ENCODE measurements around the gene TM2D1.
"Not testable (repeated sequence)": the region's sequence is repeated elsewhere in the genome, so short reads cannot be mapped to it uniquely, and the experiment has no call there.

The TM2D1 gene

DNA sequence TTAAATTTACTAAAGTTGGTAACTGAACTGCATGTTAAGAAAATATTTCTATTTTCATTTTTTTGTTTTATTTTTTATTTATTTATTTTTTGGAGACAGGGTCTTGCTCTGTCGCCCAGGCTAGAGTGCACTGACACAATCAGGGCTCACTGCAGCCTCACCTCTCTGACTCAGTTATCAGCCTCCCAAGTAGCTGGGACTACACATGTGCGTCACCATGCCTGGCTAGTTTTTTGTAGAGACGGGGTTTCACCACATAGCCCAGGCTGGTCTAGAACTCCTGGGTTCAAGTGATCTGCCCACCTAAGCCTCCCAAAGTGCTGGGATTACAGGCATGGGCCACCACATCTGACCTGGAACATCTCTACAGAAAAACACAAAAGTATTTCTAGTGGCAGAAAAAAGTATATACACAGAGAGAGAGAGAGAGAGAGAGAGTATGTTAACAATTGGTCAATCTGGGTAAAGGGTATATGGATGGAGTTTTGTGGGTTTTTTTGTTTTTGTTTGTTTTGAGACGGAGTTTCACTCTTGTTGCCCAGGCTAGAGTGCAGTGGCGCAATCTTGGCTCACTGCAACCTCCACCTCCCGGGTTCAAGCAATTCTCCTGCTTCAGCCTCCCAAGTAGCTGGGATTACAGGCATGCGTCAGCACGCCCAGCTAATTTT is 5.8 kb downstream of the TM2D1 start:
- not testable (repeated sequence) for DNase-seq (ENCODE audit: insufficient read length, low spot score); FAIRE-seq

DNA sequence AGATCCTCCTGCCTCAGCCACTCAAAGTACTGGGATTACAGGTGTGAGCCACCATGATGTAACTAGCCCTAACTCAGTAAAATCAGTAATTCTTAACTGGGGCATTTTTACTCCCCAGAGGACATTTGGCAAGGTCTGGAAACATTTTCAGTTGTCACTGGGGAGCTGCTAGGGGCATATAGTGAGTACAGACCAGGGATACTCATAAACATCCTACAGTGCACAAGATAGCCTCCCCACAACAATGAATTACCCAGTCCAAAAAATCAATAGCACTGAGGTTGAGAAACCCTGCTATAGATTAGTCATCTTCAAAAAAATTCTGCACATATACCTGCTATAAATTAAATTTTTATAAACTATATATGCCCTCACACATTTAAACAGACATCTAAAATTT is 13.0 kb downstream of the TM2D1 start:
- FAIRE-seq (no peak), DNase-seq (ENCODE audit: insufficient read length, low spot score) (no peak)

DNA sequence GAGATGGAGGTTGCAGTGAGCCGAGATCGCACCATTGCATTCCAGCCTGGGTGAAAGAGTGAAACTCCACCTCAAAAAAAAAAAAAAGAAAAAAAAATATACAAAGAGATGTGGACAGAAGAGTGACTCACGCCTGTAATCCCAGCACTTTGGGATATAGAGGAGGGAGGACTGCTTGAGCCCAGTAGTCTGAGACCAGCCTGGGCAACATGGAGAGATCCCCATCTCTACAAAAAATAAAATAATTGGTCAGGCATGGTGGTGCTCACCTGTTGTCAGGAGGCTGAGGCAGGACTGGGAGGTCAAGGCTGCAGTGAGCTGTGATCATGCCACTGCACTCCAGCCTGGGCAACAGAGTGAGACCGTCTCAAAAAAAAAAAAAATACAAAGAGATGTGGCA is 13.7 kb downstream of the TM2D1 start:
- DNase-seq (ENCODE audit: insufficient read length, low spot score); FAIRE-seq: not testable (repeated sequence)

DNA sequence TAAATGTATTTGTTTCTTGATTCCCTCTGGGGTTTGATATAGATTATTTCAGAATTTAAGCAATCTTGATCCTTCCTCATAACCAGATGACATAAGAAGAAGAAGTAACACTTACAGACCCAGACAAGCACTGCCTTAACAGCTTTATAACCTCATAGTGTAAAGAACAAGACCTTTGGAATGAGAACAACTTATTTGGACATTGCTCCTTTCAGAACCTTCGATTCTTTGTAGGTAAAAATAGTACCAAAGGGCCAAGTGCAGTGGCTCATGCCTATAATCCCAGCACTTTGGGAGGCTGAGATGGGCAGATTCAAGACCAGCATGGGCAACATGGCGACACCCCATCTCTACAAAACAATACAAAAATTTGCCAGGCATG is 15.0 kb downstream of the TM2D1 start:
- DNase-seq (ENCODE audit: insufficient read length, low spot score): no peak
- no peak for FAIRE-seq

DNA sequence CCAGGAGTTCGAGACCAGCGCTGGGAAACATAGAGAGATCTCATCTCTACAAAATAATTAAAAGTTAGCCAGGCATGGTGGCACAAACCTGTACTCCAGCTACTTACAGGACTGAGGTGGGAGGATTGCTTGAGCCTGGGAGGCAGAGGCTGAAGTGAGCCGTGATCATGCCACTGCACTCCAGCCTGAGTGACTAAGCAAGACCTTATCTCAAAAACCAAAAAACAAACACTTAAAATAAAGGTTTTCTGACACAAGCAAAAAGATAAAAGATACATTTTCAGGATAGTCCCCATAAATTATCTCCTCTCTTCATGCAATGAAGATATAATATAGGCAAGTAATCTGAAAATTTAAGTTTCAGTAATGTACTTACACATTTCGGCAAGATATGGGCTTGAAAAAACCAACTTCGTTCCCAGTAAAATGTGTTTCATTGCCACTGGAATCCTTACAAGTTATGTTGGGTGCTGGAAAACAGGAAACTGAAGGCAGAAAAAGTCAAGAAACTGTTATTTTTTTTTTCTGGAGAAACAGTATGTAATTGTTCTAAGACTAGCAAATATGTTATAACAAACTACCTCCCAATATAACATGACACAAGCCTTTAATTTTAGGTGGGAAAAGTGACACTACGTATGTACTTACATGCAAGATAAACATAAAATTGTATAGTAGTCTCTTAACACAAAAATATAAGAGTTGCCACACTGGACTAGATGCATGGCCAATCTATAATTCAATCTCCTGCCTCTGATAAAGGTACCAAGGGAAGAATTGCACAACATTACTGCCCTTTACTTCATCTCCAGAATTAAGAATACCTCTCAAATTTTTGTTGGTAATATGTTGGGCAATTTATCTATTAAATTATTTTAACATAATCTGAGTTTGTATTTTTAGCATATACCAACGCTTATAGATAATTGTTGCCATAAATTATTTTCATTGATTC is 15.7 kb downstream of the TM2D1 start:
- no peak for FAIRE-seq
- no peak for DNase-seq (ENCODE audit: insufficient read length, low spot score)

DNA sequence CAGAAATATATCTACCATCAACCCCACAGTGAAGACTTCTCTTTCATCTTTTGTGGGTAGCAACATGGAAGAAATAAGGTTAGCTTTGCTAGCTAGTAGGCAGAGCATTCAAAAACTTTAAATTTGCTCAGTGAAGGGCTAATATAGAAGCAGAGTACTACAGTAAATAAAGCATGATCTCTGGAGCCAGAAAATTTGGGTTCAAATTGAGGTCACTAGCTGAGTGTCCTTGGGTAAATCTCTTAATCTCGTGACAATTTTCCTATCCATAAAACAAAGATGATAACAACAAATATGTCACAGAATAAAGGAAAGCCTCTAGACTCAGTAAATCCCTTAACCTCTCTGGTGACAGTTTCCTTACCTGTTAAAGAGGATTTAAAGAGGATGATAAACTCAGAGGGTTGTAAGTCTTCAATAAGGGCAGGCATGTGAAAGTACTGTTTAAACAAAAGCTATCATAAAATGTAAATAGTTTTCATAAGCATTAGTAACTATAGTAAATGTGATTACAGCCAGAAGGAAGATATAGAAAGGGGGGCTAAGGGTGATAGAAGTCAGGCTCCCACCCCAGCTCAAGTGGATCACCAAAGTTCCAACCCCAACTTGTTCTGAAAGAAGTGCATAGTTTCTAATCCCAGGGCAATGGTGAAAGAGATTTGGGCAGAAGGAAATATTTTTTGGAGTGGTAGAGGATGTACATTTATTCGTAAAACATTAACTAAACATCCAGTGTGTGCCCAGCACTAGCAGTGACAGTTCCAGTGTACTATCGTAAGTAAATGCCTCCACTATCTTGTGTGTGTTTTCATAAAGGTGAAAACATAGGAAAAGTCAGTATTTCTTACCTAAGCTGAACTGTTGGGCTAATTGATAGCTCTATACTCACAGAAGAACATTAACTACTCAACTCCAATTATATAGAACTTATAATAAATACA is 24.8 kb downstream of the TM2D1 start:
- DNase-seq (ENCODE audit: insufficient read length, low spot score): no peak
- FAIRE-seq: no peak

DNA sequence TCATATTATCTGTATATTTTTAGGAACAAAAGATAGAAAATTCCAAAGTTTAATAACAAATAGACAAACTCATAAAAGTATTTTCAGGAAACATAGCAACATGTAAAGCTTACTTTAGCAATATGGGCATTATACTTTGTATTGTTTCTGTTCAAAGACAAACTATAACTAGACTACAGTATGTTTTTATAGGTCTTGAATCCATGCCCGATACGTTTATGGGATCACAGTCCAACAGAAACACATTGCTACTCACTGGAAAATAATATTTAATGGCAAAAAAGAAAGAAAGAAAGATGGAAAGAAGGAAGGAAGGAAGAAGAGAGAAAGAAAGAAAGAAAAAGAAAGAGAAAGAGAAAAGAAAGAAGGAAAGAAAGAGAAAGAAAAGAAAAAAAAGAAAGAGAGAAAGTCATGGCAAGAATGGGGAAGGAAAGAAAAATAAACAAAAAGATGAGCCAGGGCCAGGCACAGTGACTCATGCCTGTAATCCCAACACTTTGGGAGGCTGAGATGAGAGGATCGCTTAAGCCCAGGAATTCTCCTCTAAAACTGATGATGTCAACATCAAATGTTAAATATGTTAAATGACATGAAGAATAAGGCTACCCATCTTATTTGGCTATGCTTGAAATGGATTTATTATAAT is 32.7 kb downstream of the TM2D1 start:
- no peak for DNase-seq (ENCODE audit: insufficient read length, low spot score)
- FAIRE-seq: no peak

DNA sequence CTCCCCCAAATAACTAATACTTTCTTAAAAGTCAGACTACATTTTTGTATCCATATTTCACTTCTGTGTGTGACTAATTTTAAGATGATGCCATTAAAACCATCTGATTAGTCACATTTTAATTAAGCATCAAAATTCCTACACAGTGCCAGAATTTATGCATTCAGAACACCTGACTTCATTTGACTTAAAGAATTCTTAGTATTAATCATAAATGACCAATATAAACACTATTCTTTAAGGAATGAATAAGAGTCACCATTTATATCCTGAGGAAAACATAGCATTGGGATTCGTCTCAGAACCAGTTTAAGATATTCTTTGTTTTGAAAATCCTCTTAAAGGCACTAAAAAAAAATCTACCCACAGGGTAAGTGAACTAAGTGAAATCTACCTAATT is 37.0 kb downstream of the TM2D1 start:
- FAIRE-seq (no peak), DNase-seq (ENCODE audit: insufficient read length, low spot score) (no peak)

DNA sequence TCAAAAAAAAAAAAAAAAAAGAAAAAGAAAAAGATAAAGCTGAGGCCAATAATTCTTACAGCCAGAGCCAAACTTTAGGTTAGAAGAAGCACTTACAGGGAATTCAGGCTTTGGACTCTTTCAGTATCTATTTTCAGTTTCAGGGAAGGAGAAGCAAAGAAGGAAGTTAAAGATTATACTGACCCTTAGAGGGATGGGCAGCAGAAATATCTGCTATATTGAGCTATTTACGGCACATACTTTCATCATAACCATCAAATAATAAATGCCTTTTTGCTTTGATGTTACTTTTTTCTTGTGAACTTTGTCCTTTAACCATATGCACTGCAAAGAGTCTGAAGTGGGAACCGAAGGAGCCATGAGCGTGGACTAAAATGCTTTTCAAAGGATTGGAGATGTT is 42.0 kb downstream of the TM2D1 start:
- FAIRE-seq: no peak
- no peak for DNase-seq (ENCODE audit: insufficient read length, low spot score)

DNA sequence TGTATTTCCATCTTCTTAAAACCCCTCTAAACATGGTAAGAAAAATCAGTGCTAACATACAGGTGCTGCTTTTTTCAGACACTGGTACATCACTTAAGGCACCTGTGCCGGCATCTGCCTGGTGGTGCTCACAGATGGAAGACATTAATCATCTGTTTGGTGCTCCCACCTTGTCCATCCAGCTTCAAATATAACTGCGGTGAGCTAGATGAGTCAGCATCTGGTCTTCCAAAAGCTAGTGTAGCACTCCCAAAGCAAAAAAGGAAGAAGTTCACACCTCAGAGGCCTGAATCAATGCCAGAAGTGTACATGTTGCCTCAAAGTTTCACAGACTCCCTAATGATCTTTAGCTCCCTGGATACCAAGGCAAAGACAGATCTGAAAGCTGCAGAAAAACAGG is 44.4 kb downstream of the TM2D1 start:
- DNase-seq (ENCODE audit: insufficient read length, low spot score): no peak
- no peak for FAIRE-seq

DNA sequence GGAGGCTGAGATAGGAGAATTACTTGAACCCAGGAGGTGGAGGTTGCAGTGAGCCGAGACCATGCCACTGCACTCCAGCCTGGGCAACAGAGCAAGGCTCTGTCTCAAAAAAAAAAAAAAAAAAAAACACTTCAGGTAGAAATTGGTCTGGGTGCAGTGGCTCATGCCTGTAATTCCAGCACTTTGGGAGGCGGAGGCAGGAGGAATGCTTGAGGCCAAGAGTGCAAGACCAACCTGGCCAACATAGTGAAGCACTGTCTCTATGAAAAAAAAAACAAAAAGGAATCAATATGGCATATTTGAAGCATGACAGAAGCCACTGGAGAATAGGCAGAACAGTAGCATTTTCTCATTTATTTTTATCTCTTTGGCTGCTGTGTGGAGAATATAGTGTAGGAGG is 48.1 kb downstream of the TM2D1 start:
- FAIRE-seq; DNase-seq (ENCODE audit: insufficient read length, low spot score): not testable (repeated sequence)

DNA sequence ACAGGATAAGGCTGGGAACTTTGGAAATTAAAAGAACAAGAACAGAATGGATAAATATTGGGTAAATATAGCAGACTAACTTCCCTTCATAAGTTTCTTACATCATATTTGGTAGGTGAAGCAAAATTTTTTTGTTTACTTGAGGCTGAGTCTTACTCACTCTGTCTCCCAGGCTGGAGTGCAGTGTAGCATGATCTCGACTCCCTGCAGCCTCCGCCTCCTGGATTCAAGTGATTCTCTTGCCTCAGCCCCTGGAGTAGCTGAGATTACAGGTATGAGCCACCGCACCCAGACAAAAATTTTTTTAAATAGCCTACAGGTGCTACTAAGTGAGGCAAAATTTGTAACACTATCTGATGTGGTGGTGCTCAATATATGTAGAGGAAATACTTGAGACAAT is 50.7 kb downstream of the TM2D1 start:
- FAIRE-seq (no peak), DNase-seq (ENCODE audit: insufficient read length, low spot score) (no peak)

DNA sequence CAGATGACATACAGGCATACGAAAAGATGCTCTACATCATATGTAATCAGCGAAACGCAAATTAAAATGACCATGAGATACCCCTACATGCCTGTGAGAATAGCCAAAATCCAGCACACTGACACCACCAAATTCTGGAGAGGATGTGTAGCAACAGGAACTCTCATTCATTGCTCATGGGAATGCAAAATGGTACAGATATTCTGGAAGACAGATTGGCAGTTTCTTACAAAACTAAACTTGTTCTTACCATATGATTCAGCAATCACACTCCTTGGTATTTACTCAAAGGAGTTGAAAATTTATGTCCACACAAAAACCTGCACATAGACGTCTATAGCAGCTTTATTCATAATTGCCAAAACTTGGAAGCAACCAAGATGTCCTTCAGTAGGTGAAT is 52.6 kb downstream of the TM2D1 start:
- FAIRE-seq: no peak
- DNase-seq (ENCODE audit: insufficient read length, low spot score): no peak

DNA sequence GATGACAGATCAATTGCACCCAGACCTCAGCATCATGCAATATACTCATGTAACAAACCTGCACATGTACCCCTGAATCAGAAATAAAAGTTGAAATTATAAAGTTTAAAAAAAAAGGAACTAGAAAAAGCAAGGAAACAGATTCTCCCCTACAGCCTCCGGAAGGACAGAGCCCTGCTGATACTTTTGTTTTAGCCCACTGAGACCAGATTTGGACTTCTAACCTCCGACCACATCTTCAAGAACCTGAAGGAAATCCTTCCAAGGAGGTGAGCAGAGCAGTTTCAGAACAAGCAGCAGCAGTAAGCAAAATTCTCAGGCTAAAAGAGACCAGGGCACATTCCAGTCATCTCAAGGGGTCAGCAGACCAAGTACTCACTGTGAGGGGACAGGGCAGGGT is 54.5 kb downstream of the TM2D1 start:
- no peak for FAIRE-seq
- no peak for DNase-seq (ENCODE audit: insufficient read length, low spot score)

DNA sequence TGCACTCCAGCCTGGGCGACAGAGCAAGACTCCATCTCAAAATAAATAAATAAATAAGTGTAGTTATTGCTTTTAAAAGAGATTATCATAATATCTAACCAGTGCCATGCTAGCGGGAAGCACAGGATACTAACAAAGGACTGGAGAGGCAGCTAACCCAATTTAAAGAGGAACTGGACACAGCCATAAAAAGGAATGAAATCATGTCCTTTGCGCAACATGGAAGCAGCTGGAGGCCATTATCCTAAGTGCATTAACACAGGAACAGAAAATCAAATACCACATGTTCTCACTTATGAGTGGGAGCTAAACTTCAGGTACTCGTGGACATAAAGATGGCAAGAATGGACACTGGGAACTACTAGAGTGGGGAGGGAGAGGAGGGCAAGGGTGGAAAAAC is 54.9 kb downstream of the TM2D1 start:
- FAIRE-seq: no peak
- DNase-seq (ENCODE audit: insufficient read length, low spot score): no peak

DNA sequence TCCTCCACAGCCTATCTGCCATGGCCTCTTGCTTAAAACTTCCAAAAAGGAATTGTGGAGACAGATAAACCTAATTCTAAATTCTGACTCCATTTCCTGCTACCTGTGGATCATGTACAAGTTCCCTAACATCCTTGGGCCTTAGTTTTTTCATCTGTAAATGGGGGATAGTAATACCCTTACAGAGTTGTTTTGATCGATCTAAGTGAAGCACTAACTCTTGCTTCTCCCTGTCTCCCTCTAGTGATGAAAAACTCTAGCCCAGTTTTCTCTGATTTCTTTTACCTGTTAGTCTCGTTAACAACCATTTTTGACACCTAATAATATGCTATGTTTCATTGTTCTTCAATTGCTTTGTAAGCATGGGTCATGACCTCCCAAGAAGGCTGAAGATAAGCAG is 65.9 kb downstream of the TM2D1 start:
- FAIRE-seq: no peak
- no peak for DNase-seq (ENCODE audit: insufficient read length, low spot score)

DNA sequence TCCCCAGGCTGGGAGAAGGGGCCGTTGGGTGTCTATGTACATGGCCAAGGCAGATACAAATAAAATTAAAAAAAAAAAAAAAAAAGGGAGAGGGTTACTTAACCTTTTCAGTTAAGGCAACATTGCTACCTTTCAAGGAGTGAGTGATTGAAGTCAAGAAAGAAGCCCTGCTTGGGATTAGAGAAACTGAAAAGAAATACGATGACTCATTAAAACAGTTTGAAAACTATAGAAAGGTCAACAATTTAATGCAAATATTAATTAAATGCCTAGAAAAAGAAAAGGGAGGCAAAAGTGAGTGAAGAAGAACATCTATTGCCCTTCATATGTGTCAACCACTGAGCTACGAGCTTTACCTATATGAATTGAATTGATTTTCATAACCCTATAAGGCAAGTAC is 69.5 kb downstream of the TM2D1 start:
- FAIRE-seq: peak; percentile 55
- DNase-seq (ENCODE audit: insufficient read length, low spot score): no peak

DNA sequence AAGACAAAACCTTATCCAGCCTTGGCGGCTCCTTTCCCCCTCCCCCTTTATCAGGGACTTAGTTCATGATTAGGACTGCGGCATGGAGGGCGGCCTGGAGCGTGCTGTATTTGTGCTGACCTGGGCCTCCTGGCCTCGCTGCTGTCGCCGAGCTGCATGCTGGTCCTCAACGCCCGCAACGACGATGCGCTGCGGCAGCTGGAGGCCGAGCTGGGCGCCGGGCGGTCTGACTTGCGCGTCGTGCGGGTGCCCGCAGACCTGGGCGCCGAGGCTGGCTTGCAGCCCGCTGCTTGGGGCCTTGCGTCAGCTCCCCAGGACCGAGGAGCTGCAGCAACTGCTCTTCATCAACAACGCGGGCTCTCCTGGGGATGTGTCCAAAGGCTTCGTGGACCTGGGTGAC is 70.9 kb downstream of the TM2D1 start:
- no peak for DNase-seq (ENCODE audit: insufficient read length, low spot score)
- FAIRE-seq: no peak

DNA sequence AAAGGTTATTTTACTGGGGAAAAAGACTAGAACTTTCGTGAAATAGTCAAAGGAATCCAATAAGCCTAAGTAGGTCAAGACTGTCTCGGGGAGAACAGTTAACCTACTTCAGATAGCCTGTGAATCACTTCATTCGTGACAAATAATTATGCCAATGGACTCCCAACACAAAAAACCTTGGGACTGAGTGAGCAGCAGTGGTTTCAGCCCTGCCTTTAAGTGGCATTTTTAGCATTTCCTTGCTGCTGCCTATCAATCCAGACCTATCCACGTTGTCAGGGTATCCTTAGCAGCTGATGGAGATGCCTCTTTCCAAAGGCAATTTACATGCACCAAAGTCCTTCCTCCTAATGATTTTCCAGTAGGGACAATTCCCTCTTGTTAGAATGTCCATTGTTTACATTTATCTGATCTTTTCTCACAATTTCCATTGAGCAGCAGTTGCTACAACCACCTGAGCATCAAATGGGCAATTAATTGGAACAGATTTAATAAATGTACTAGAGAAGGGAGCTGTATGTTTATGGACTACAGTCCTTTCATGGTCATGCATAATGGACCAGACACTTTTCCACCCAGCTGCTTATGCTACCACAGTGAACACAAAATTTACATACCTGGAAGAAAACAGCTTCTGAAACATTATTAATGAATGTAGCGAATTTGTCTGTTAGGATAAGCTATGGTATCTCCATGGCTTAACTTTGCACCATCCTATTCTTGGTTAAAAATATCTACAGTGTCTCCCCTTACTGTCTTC is 75.8 kb downstream of the TM2D1 start:
- FAIRE-seq (no peak), DNase-seq (ENCODE audit: insufficient read length, low spot score) (no peak)

DNA sequence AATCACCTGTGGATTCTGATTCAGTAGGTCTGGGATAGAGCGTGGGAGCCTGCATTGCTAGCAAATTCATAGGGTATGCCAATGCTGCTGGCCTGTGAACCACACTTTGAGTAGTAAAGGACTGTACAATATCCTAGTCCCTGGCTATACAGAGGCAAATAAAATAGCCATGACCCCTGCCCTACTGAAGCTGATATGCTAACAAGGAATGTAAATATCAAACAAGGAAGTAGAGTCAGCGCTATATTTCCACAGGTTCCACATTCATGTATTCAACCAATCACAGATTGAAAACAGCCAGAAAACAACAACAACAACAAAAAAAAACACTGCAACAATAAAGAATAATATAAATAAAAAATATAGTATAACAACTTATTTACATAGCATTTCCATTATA is 77.8 kb downstream of the TM2D1 start:
- DNase-seq (ENCODE audit: insufficient read length, low spot score): no peak
- no peak for FAIRE-seq
